HEK293 (cell line): Measurements from ENCODE around the gene DPM2.

Source experiments
- CTCF ChIA-PET: fragments of 350-600 bp; formaldehyde crosslinking; extraction: SDS; loops from one replicate; lab custom pipeline; 2021; ENCODE audit warnings: antibody characterized with exemption; lab: Yijun Ruan, JAX
- POLR2A ChIA-PET: fragments of 300-600 bp; formaldehyde crosslinking; extraction: SDS; loops from one replicate; lab custom pipeline; 2020; ENCODE audit warnings: antibody characterized with exemption, inconsistent platforms; lab: Yijun Ruan, JAX
- H3K27ac ChIP-seq: fragments of 200-500 bp; sonication (Bioruptor generic); 2 replicates; pipeline ENCODE4 v1.5.1; 2014; ENCODE audit warnings: low read depth, low read length, control low read depth, inconsistent platforms; ENCODE audit errors: extremely low read depth
- H3K36me3 ChIP-seq, 2 experiments: fragments of 200-500 bp in 1 of 2; sonication (Bioruptor generic) in 1 of 2; 1 replicate in 1 of 2; 2 replicates in 1 of 2; pipeline ENCODE4 v1.5.1; 2014 to 2017; ENCODE audit warnings: inconsistent platforms in 2 of 2, low read length in 2 of 2; ENCODE audit not compliant: control insufficient read depth in 2 of 2, insufficient read depth in 1 of 2
- H3K4me1 ChIP-seq: fragments of 200-500 bp; sonication (Bioruptor generic); 2 replicates; pipeline ENCODE4 v1.5.1; 2014; ENCODE audit warnings: mild to moderate bottlenecking, low read length, inconsistent platforms; ENCODE audit not compliant: control insufficient read depth, insufficient read depth
- H3K4me3 ChIP-seq: 2 replicates; pipeline ENCODE4 v1.5.1; 2011; ENCODE audit warnings: low read depth, mild to moderate bottlenecking, control low read depth, low read length, moderate library complexity
- H3K9me3 ChIP-seq: fragments of 200-500 bp; sonication (Bioruptor generic); 2 replicates; pipeline ENCODE4 v1.5.1; 2014; ENCODE audit warnings: low read depth, low read length, inconsistent platforms; ENCODE audit not compliant: control insufficient read depth, insufficient read depth
- HOXD13 ChIP-seq: sonication (generic); formaldehyde crosslinking; IDR thresholded peaks from 2 replicates; pipeline ENCODE4 v1.8.0; 2022; ENCODE audit warnings: missing genetic modification reagents, borderline replicate concordance
- KLF10 ChIP-seq: fragments of 450-650 bp; IDR thresholded peaks from 2 replicates; pipeline ENCODE4 v1.5.1; 2018; ENCODE audit warnings: missing biosample characterization, mild to moderate bottlenecking, missing genetic modification characterization
- MZF1 ChIP-seq: fragments of 450-650 bp; formaldehyde crosslinking; IDR thresholded peaks from 2 replicates; pipeline ENCODE4 v1.5.1; 2017; ENCODE audit warnings: missing biosample characterization, missing genetic modification characterization, borderline replicate concordance
- PRDM1 ChIP-seq: fragments of 450-650 bp; formaldehyde crosslinking; IDR thresholded peaks from 2 replicates; pipeline ENCODE4; 2016; ENCODE audit warnings: missing biosample characterization, missing genetic modification characterization
- SCRT2 ChIP-seq: fragments of 450-650 bp; formaldehyde crosslinking; IDR thresholded peaks from 2 replicates; pipeline ENCODE4 v1.5.1; 2016; ENCODE audit warnings: missing biosample characterization, missing genetic modification characterization
- ZFHX2 ChIP-seq: fragments of 450-650 bp; formaldehyde crosslinking; conservative IDR thresholded peaks from 2 replicates; pipeline ENCODE4 v1.5.1; 2016; ENCODE audit warnings: missing biosample characterization, missing genetic modification characterization
- ZNF112 ChIP-seq: fragments of 450-650 bp; formaldehyde crosslinking; IDR thresholded peaks from 2 replicates; pipeline ENCODE4 v1.5.0; 2017; ENCODE audit warnings: missing biosample characterization, missing genetic modification characterization
- ZNF121 ChIP-seq: fragments of 450-650 bp; formaldehyde crosslinking; IDR thresholded peaks from 2 replicates; pipeline ENCODE4 v1.5.1; 2016; ENCODE audit warnings: missing biosample characterization, missing genetic modification characterization
- ZNF138 ChIP-seq: fragments of 450-650 bp; formaldehyde crosslinking; IDR thresholded peaks from 2 replicates; pipeline ENCODE4 v1.5.1; 2016; ENCODE audit warnings: missing biosample characterization, missing genetic modification characterization, borderline replicate concordance
- ZNF146 ChIP-seq: fragments of 450-650 bp; formaldehyde crosslinking; IDR thresholded peaks from 2 replicates; pipeline ENCODE4 v1.5.1; 2016; ENCODE audit warnings: missing biosample characterization, missing genetic modification characterization
- ZNF324 ChIP-seq: fragments of 450-650 bp; formaldehyde crosslinking; IDR thresholded peaks from 2 replicates; pipeline ENCODE4 v1.5.1; 2016; ENCODE audit warnings: missing biosample characterization, missing genetic modification characterization
- ZNF394 ChIP-seq: fragments of 450-650 bp; formaldehyde crosslinking; IDR thresholded peaks from 2 replicates; pipeline ENCODE4 v1.5.1; 2016; ENCODE audit warnings: missing biosample characterization, missing genetic modification characterization, mild to moderate bottlenecking, moderate library complexity, borderline replicate concordance
- ZNF561 ChIP-seq: fragments of 450-650 bp; IDR thresholded peaks from 2 replicates; pipeline ENCODE4 v1.5.1; 2018; ENCODE audit warnings: missing biosample characterization, missing genetic modification characterization, borderline replicate concordance
- ZNF610 ChIP-seq: fragments of 450-650 bp; formaldehyde crosslinking; IDR thresholded peaks from 2 replicates; pipeline ENCODE4 v1.5.1; 2016; ENCODE audit warnings: missing biosample characterization, missing genetic modification characterization, borderline replicate concordance
- ZNF707 ChIP-seq: fragments of 450-650 bp; formaldehyde crosslinking; IDR thresholded peaks from 2 replicates; pipeline ENCODE4 v1.5.1; 2016; ENCODE audit warnings: missing biosample characterization, missing genetic modification characterization
- ZNF768 ChIP-seq: fragments of 450-650 bp; formaldehyde crosslinking; IDR thresholded peaks from 2 replicates; pipeline ENCODE4 v1.5.1; 2018; ENCODE audit warnings: missing biosample characterization, mild to moderate bottlenecking, missing genetic modification characterization
- ZSCAN16 ChIP-seq: fragments of 450-650 bp; formaldehyde crosslinking; IDR thresholded peaks from 2 replicates; pipeline ENCODE4 v1.5.1; 2016; ENCODE audit warnings: missing biosample characterization, missing genetic modification characterization
- TF ChIP-seq, protein P1 (sequence below): fragments of 450-650 bp; IDR thresholded peaks from 2 replicates; pipeline ENCODE4 v1.5.1; 2018; ENCODE audit warnings: missing biosample characterization, mild to moderate bottlenecking, missing genetic modification characterization
- TF ChIP-seq, protein P2 (sequence below): fragments of 450-650 bp; formaldehyde crosslinking; IDR thresholded peaks from 2 replicates; pipeline ENCODE4 v1.5.1; 2017; ENCODE audit warnings: missing biosample characterization, missing genetic modification characterization
- TF ChIP-seq, protein P3 (sequence below): fragments of 450-650 bp; formaldehyde crosslinking; IDR thresholded peaks from 2 replicates; pipeline ENCODE4 v1.5.1; 2016; ENCODE audit warnings: missing biosample characterization, missing genetic modification characterization, low read depth
- TF ChIP-seq, protein P4 (sequence below): fragments of 450-650 bp; formaldehyde crosslinking; IDR thresholded peaks from 2 replicates; pipeline ENCODE4 v1.5.1; 2017; ENCODE audit warnings: missing biosample characterization, missing genetic modification characterization
- TF ChIP-seq, protein P5 (sequence below): fragments of 450-650 bp; formaldehyde crosslinking; IDR thresholded peaks from 2 replicates; pipeline ENCODE4 v1.5.1; 2016; ENCODE audit warnings: missing biosample characterization, missing genetic modification characterization
- TF ChIP-seq, protein P6 (sequence below): IDR thresholded peaks from 2 replicates; pipeline ENCODE4 v1.6.1; 2011; ENCODE audit warnings: mild to moderate bottlenecking, low read depth, low read length, borderline replicate concordance

The DPM2 gene

DNA sequence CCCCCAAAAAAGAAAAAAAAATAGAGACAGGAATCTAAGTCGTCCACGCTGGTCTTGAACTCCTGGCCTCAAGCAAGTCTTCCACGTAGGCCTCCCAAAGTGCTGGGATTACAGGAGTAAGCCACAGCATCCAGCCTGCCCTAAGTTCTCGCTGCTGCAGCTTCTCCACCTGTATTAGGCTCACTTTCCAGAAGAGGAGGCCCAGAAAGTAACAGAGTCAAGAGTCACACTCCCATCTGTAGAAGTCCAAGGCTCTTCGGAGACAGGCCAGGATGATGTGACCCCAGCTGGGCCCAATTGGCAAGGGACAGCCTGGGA, 41.3 kb upstream of the DPM2 start:
- H3K27ac ChIP-seq = peak overlapping the region; percentile 81; the same call in 1 of the 2 replicates
- H3K4me1 ChIP-seq = peaks cover 6% of the 10 kb centered on the region; the same call in 1 of the 2 replicates
- ChIA-PET POLR2A (interaction anchor here (0.7 to 2.8 kb wide), 5 partner anchors 8 to 36 kb away, joined by 3 to 19 read pairs (median 7); no protein-coding TSS in a partner anchor), CTCF (interaction anchor here (0.6 to 10.0 kb wide), 8 partner anchors 9 to 146 kb away, joined by 3 to 94 read pairs (median 7); no protein-coding TSS in a partner anchor)
- peak; percentile 66; the same call in 1 of the 2 replicates for TF ChIP-seq ZNF394 (tag by site-specific recombination)
- no peak for TF ChIP-seq MZF1 (tag by site-specific recombination)
- TF ChIP-seq, protein P1, sequence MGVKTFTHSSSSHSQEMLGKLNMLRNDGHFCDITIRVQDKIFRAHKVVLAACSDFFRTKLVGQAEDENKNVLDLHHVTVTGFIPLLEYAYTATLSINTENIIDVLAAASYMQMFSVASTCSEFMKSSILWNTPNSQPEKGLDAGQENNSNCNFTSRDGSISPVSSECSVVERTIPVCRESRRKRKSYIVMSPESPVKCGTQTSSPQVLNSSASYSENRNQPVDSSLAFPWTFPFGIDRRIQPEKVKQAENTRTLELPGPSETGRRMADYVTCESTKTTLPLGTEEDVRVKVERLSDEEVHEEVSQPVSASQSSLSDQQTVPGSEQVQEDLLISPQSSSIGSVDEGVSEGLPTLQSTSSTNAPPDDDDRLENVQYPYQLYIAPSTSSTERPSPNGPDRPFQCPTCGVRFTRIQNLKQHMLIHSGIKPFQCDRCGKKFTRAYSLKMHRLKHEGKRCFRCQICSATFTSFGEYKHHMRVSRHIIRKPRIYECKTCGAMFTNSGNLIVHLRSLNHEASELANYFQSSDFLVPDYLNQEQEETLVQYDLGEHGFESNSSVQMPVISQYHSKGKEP (tag by site-specific recombination) = no peak
- no peak for TF ChIP-seq PRDM1 (tag by site-specific recombination)
- TF ChIP-seq ZNF561 (tag by site-specific recombination) = no peak
- TF ChIP-seq, protein P2, sequence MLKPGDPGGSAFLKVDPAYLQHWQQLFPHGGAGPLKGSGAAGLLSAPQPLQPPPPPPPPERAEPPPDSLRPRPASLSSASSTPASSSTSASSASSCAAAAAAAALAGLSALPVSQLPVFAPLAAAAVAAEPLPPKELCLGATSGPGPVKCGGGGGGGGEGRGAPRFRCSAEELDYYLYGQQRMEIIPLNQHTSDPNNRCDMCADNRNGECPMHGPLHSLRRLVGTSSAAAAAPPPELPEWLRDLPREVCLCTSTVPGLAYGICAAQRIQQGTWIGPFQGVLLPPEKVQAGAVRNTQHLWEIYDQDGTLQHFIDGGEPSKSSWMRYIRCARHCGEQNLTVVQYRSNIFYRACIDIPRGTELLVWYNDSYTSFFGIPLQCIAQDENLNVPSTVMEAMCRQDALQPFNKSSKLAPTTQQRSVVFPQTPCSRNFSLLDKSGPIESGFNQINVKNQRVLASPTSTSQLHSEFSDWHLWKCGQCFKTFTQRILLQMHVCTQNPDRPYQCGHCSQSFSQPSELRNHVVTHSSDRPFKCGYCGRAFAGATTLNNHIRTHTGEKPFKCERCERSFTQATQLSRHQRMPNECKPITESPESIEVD (tag by site-specific recombination) = no peak
- TF ChIP-seq ZNF146 = no peak
- TF ChIP-seq, protein P3, sequence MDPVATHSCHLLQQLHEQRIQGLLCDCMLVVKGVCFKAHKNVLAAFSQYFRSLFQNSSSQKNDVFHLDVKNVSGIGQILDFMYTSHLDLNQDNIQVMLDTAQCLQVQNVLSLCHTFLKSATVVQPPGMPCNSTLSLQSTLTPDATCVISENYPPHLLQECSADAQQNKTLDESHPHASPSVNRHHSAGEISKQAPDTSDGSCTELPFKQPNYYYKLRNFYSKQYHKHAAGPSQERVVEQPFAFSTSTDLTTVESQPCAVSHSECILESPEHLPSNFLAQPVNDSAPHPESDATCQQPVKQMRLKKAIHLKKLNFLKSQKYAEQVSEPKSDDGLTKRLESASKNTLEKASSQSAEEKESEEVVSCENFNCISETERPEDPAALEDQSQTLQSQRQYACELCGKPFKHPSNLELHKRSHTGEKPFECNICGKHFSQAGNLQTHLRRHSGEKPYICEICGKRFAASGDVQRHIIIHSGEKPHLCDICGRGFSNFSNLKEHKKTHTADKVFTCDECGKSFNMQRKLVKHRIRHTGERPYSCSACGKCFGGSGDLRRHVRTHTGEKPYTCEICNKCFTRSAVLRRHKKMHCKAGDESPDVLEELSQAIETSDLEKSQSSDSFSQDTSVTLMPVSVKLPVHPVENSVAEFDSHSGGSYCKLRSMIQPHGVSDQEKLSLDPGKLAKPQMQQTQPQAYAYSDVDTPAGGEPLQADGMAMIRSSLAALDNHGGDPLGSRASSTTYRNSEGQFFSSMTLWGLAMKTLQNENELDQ = no peak
- no peak for TF ChIP-seq ZNF112 (tag by site-specific recombination)
- peak; percentile 36 for TF ChIP-seq SCRT2 (tag by site-specific recombination)
- no peak for TF ChIP-seq ZSCAN16 (tag by site-specific recombination)
- 0 out of 2 replicates have a peak, but pooled peaks have one; percentile 11 for TF ChIP-seq ZNF121 (tag by site-specific recombination)
- no peak for TF ChIP-seq ZNF707 (tag by site-specific recombination)
- H3K36me3 ChIP-seq = peaks cover 0 to 3% of the 10 kb centered on the region in 2 experiments; a peak in 1 of 3 replicates
- H3K9me3 ChIP-seq = no peaks in the 10 kb centered on the region
- H3K4me3 ChIP-seq = peak overlapping the region; percentile 66

DNA sequence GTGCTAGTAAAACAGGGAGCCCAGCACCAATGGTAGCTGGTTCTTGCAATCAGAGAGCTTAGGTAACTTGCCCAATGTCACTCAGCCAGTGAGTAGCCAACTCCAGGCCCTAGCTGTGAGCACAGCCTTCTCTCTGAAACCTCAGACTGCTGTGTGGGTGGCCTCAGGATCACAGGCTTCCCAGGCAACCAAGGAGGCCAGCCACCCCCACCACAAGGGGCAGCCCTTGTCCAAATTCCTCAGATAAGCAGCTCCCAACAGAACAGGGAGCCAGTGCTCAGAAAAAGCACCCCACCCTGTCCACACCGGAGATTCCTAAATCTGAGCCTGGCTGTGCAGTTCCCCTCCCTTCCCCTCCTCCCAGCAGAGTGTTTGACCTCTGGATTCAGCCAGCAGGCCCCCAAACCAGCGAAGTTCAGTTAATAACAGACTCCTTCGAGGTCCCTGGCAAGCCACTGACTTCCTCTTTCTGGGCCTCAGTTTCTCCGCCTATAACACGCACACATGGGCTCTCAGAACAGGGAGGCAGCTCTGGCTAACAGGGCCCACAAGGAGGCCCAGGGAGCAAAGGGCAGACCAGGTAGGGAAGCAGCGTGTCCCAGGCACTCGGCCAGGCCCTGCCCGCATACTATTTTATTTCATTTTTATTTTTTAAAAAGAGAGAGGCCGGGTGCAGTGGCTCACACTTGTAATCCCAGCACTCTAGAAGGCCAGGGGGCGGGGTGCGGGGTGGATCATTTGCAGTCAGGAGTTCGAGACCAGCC, 40.4 kb upstream of the DPM2 start:
- ChIA-PET CTCF (interaction anchor here (0.7 to 10.0 kb wide), 6 partner anchors 23 to 139 kb away, joined by 3 to 94 read pairs (median 10); no protein-coding TSS in a partner anchor), POLR2A (interaction anchor here (1.4 kb wide), 2 partner anchors 23 to 89 kb away, joined by 4 to 5 read pairs; partner anchors contain the start of genes NAIF1 and SLC25A25)
- Histone ChIP-seq H3K9me3 (no peaks in the 10 kb centered on the region), H3K36me3 (peaks cover 0 to 3% of the 10 kb centered on the region in 2 experiments; a peak in 1 of 3 replicates), H3K27ac (no peak overlapping the region), H3K4me3 (no peak overlapping the region), H3K4me1 (peaks cover 6% of the 10 kb centered on the region; the same call in 1 of the 2 replicates)
- TF ChIP-seq ZFHX2 (tag by site-specific recombination) (peak; percentile 67), ZNF768 (tag by site-specific recombination) (0 out of 2 replicates have a peak, but pooled peaks have one; percentile 47), ZNF610 (no peak), ZNF138 (tag by site-specific recombination) (no peak), ZNF324 (tag by site-specific recombination) (no peak), KLF10 (no peak), HOXD13 (no peak)
- TF ChIP-seq, protein P4, sequence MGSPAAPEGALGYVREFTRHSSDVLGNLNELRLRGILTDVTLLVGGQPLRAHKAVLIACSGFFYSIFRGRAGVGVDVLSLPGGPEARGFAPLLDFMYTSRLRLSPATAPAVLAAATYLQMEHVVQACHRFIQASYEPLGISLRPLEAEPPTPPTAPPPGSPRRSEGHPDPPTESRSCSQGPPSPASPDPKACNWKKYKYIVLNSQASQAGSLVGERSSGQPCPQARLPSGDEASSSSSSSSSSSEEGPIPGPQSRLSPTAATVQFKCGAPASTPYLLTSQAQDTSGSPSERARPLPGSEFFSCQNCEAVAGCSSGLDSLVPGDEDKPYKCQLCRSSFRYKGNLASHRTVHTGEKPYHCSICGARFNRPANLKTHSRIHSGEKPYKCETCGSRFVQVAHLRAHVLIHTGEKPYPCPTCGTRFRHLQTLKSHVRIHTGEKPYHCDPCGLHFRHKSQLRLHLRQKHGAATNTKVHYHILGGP (tag by site-specific recombination) = no peak
- TF ChIP-seq, protein P5, sequence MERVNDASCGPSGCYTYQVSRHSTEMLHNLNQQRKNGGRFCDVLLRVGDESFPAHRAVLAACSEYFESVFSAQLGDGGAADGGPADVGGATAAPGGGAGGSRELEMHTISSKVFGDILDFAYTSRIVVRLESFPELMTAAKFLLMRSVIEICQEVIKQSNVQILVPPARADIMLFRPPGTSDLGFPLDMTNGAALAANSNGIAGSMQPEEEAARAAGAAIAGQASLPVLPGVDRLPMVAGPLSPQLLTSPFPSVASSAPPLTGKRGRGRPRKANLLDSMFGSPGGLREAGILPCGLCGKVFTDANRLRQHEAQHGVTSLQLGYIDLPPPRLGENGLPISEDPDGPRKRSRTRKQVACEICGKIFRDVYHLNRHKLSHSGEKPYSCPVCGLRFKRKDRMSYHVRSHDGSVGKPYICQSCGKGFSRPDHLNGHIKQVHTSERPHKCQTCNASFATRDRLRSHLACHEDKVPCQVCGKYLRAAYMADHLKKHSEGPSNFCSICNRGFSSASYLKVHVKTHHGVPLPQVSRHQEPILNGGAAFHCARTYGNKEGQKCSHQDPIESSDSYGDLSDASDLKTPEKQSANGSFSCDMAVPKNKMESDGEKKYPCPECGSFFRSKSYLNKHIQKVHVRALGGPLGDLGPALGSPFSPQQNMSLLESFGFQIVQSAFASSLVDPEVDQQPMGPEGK = 0 out of 2 replicates have a peak, but pooled peaks have one; percentile 33
- TF ChIP-seq, protein P6, sequence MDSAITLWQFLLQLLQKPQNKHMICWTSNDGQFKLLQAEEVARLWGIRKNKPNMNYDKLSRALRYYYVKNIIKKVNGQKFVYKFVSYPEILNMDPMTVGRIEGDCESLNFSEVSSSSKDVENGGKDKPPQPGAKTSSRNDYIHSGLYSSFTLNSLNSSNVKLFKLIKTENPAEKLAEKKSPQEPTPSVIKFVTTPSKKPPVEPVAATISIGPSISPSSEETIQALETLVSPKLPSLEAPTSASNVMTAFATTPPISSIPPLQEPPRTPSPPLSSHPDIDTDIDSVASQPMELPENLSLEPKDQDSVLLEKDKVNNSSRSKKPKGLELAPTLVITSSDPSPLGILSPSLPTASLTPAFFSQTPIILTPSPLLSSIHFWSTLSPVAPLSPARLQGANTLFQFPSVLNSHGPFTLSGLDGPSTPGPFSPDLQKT = no peak
